ENCODE measurements around the gene LBX1. TPM values are rescaled to one million over a fixed set of nuclear protein-coding genes. Genes with fewer than 3 reads are reported as not detected.

LBX1 gene
- total RNA-seq, 2 donors from 2014 or later: not detected

GRCh38 chr10:101235766-101236165, 6.5 kb upstream of the LBX1 start:
- Histone ChIP-seq H3K4me1 (replicated peaks) (no peaks in the 10 kb centered on the region), H3K27ac (no peak overlapping the region), H3K9me3 (no peaks in the 10 kb centered on the region), H3K4me3 (no peak overlapping the region), H3K27me3 (replicated peaks; ENCODE audit: insufficient read depth) (peaks cover 70% of the 10 kb centered on the region), H3K36me3 (no peaks in the 10 kb centered on the region)
- no peak for DNase-seq (ENCODE audit: low spot score)
- WGBS: 34% methylated on average over 4 of the region's 4 CpGs
- intact Hi-C loops (cut with DNase I): no loop called here
- TF ChIP-seq POLR2A (IDR thresholded peaks at IDR 0.05) (no peak), POLR2AphosphoS5 (IDR thresholded peaks at IDR 0.05) (no peak), CTCF (IDR thresholded peaks at IDR 0.05) (no peak)

DNA sequence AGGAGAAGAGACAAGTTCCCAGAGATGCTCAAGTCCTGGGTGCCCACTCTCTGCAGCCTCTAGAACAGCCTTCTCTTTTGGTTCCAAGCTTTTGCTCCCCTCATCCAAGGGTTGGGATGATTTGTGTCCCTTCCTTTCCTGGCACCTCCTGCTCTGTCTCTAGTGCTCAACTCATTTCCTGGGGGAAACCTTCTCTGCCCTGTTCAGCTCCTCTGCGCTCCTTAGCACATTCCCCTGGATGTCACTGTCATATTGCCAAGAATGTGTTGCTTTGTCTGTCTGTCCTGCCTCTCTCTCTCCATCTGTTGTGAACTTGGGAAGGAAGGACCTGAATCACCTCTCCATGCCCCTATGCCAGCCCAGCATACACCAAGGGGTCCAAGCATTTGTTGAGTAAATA, 5.1 kb upstream of the LBX1 start:
- Histone ChIP-seq H3K9me3 (no peaks in the 10 kb centered on the region), H3K36me3 (no peaks in the 10 kb centered on the region), H3K27me3 (replicated peaks; ENCODE audit: insufficient read depth) (peaks cover 84% of the 10 kb centered on the region), H3K4me1 (replicated peaks) (no peaks in the 10 kb centered on the region), H3K4me3 (no peak overlapping the region), H3K27ac (no peak overlapping the region)
- no peak for DNase-seq (ENCODE audit: low spot score)
- intact Hi-C loops (cut with DNase I): no loop called here
- WGBS: 57% methylated on average over 1 of the region's 1 CpG
- TF ChIP-seq POLR2AphosphoS5 (IDR thresholded peaks at IDR 0.05) (no peak), CTCF (IDR thresholded peaks at IDR 0.05) (no peak), POLR2A (IDR thresholded peaks at IDR 0.05) (no peak)

GRCh38 chr10:101233863-101234262, 4.6 kb upstream of the LBX1 start:
- intact Hi-C loops (cut with DNase I): no loop called here
- no peak for DNase-seq (ENCODE audit: low spot score)
- Histone ChIP-seq H3K9me3 (no peaks in the 10 kb centered on the region), H3K4me3 (no peak overlapping the region), H3K27me3 (replicated peaks; ENCODE audit: insufficient read depth) (peaks cover 86% of the 10 kb centered on the region), H3K36me3 (no peaks in the 10 kb centered on the region), H3K4me1 (replicated peaks) (peaks cover 4% of the 10 kb centered on the region), H3K27ac (no peak overlapping the region)
- TF ChIP-seq CTCF (IDR thresholded peaks at IDR 0.05) (no peak), POLR2A (IDR thresholded peaks at IDR 0.05) (no peak), POLR2AphosphoS5 (IDR thresholded peaks at IDR 0.05) (no peak)
- 18% methylated on average over 3 of the region's 3 CpGs for WGBS

DNA sequence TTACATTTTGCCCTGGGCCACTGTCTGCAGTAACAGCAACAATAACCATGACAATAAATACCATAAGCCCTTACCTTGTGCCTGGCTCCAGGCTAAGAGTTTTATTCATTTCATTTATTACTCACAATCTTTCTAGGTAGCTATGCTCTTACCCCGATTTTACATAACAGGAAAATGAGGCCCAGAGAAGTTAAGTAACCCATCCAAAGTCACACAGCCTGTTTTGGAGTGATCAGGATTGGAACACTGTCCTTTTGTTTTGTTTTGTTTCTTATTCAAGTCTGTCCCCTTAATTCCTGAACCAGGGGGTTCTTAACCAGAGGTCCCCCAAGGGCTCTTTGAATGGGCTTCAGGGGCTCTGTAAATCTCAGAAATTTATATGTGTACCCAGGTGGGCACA, 4.2 kb upstream of the LBX1 start:
- no peak overlapping the region for H3K27ac ChIP-seq
- no peaks in the 10 kb centered on the region for H3K9me3 ChIP-seq
- peaks cover 4% of the 10 kb centered on the region for H3K4me1 ChIP-seq (replicated peaks)
- TF ChIP-seq CTCF (IDR thresholded peaks at IDR 0.05): no peak
- no peak for TF ChIP-seq POLR2A (IDR thresholded peaks at IDR 0.05)
- no peak for DNase-seq (ENCODE audit: low spot score)
- intact Hi-C loops (cut with DNase I): no loop called here
- peaks cover 84% of the 10 kb centered on the region for H3K27me3 ChIP-seq (replicated peaks; ENCODE audit: insufficient read depth)
- 31% methylated on average over 1 of the region's 1 CpG for WGBS
- H3K4me3 ChIP-seq: no peak overlapping the region
- H3K36me3 ChIP-seq: no peaks in the 10 kb centered on the region

DNA sequence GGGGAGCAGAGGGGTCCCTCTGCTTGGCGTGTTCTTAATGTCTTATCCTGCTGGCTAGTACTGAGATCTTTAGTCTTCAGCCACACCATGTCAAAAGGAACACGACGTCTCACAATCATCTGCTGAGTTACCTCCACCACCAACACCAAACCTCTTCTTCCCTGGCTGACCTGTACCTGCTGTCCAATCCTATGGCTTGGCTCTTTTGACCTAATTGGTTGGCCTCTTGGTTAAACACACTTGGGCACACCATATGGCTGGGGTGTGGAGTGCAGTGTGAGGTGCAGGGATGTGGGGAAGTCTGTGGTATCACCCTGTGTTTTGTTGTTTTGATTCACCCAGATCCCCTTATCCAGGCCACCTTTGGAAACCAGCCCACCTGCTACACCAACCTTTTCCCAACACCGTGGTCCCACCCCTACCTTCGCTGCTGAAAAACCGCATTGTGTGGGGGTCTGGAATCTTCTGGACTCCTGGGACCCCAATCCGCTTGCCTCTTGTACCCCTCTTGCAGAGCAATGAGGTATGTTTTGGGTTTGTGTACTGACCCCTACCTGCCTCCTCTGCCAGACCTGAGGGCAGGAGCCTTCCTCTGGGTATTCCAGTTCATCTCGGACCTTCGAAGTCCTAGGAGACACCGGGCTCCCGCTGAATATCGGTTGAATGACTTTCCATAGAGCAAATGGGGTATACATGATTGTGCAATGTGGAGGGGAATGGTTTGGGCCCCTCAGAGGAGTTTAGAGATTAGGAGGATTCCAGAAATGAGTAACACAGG, 2.8 kb upstream of the LBX1 start:
- WGBS: 24% methylated on average over 12 of the region's 12 CpGs

More for the DNA sequence above, 2.8 kb upstream of the LBX1 start:
- Histone ChIP-seq H3K27me3 (replicated peaks; ENCODE audit: insufficient read depth) (peaks cover 85% of the 10 kb centered on the region), H3K4me3 (no peak overlapping the region), H3K36me3 (no peaks in the 10 kb centered on the region), H3K27ac (no peak overlapping the region), H3K4me1 (replicated peaks) (peaks cover 4% of the 10 kb centered on the region), H3K9me3 (no peaks in the 10 kb centered on the region)
- intact Hi-C loops (cut with DNase I): no loop called here
- DNase-seq (ENCODE audit: low spot score): no peak
- TF ChIP-seq POLR2AphosphoS5 (IDR thresholded peaks at IDR 0.05) (no peak), POLR2A (IDR thresholded peaks at IDR 0.05) (no peak), CTCF (IDR thresholded peaks at IDR 0.05) (no peak)

Measured in prostate gland (tissue), 2 donors.